Fibroblast of pulmonary artery (primary cell): ENCODE results near the gene CTNNA2.

Experiments used
- DNase-seq: peaks from one replicate; pipeline ENCODE4 v3.0.0-alpha.2; 2010; ENCODE audit warnings: low read depth
- H3K4me3 ChIP-seq: replicated peaks from 2 replicates; pipeline ENCODE4 v1.5.1; 2011; ENCODE audit warnings: low read depth, mild to moderate bottlenecking, control low read depth, low read length, moderate library complexity
- CTCF ChIP-seq: IDR thresholded peaks from 2 replicates; pipeline ENCODE4 v1.5.1; 2011; ENCODE audit warnings: mild to moderate bottlenecking, control low read depth, low read length, inconsistent platforms; ENCODE audit errors: missing control alignments

CTNNA2 gene

GRCh38 chr2:80166483-80167171 lies 653.8 kb downstream of the CTNNA2 start:
- no peak for TF ChIP-seq CTCF
- DNase-seq = no peak

GRCh38 chr2:80167284-80167808 lies 654.5 kb downstream of the CTNNA2 start:
- no peak for TF ChIP-seq CTCF
- H3K4me3 ChIP-seq = no peak overlapping the region
- DNase-seq = no peak

More at GRCh38 chr2:80166483-80167171, 653.8 kb downstream of the CTNNA2 start:
- H3K4me3 ChIP-seq = no peak overlapping the region

- DNase-seq = no peak
- no peak overlapping the region for H3K4me3 ChIP-seq
- TF ChIP-seq CTCF = no peak
Measured at GRCh38 chr2:80168037-80168436, 655.2 kb downstream of the CTNNA2 start.

DNA sequence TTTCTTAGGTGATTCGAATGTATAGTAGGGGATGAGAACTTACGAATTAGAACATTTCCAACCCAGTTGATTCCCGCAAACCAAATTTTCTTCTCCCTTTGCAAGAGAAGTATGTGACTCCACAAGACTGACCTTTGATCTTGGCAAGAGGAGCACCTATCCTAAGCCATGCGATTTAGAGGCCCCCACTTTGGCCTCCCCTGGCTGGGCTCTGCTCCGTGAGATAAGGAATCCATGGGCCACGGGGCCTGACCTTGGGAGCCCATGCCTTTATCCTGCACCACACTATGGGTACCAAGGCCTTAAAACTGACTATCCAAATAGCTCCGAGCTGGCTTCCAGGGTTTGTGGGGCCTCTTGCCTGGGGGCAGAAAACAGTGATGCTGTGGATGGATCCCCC lies 656.0 kb downstream of the CTNNA2 start:
- TF ChIP-seq CTCF = no peak
- no peak for DNase-seq
- H3K4me3 ChIP-seq = no peak overlapping the region

- H3K4me3 ChIP-seq = no peak overlapping the region
- no peak for DNase-seq
- no peak for TF ChIP-seq CTCF
Measured at GRCh38 chr2:80169811-80170594, 657.2 kb downstream of the CTNNA2 start.

DNA sequence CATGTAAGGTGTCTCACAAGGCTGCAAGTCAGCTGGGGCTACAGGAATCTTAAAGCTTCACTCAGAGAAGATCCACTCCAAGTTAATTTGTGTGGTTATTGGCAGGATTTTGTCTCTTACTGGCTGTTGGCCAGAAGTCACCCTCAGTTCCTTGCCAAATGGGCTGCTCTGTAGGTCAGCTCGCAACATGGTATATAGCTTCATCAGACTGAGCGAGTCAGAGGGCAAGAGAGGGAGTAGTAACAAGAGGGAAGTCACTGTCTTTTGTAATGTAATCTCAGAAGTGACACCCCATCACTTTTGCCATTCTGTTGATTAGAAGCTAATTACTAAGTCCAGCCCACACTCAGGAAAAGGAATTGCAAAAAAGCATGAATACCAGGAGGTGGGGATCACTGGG lies 672.2 kb downstream of the CTNNA2 start:
- no peak for DNase-seq
- H3K4me3 ChIP-seq = no peak overlapping the region
- no peak for TF ChIP-seq CTCF
